ENCODE data around the gene PKN2. TPM values are rescaled to one million over a fixed set of nuclear protein-coding genes. Genes with fewer than 3 reads are reported as not detected.
"Not testable (repeated sequence)": the region's sequence is repeated elsewhere in the genome, so short reads cannot be mapped to it uniquely, and the experiment has no call there.

The PKN2 gene
- total and polyA plus RNA-seq, 10 donors: 10.2 to 63.9 (median 45.3) TPM

- H3K27ac ChIP-seq: no peak overlapping the region
- intact Hi-C loops (cut with DNase I; ENCODE audit: low total_unique reads): no loop called here
- no peaks in the 10 kb centered on the region for H3K27me3 ChIP-seq (replicated peaks in 1 of 7)
- no peaks in the 10 kb centered on the region for H3K4me1 ChIP-seq
- TF ChIP-seq CTCF (IDR thresholded peaks at IDR 0.05 in 8 of 11, conservative IDR thresholded peaks at IDR 0.05 in 3 of 11) (no peak), POLR2A (IDR thresholded peaks at IDR 0.05) (no peak), POLR2AphosphoS5 (IDR thresholded peaks at IDR 0.05) (no peak)
- H3K9me3 ChIP-seq: no peaks in the 10 kb centered on the region
- no peak for DNase-seq
- H3K4me3 ChIP-seq: no peak overlapping the region
- peaks cover 0 to 100% (median 47%) of the 10 kb centered on the region in 6 donors for H3K36me3 ChIP-seq
These were observed 128.3 kb downstream of the PKN2 start for GRCh38 chr1:88812366-88812765.

- H3K9me3 ChIP-seq: no peaks in the 10 kb centered on the region
- intact Hi-C loops (cut with DNase I; ENCODE audit: low total_unique reads): no loop called here
- H3K27me3 ChIP-seq (replicated peaks in 1 of 7): no peaks in the 10 kb centered on the region
- no peak overlapping the region for H3K4me3 ChIP-seq
- H3K4me1 ChIP-seq: no peaks in the 10 kb centered on the region
- no peak overlapping the region for H3K27ac ChIP-seq
- H3K36me3 ChIP-seq: peaks cover 0 to 99% (median 42%) of the 10 kb centered on the region in 6 donors
- DNase-seq: no peak
- 84 to 97% (median 92%) methylated on average over 1 of the region's 1 CpG for WGBS, 5 donors
- TF ChIP-seq POLR2A (IDR thresholded peaks at IDR 0.05) (no peak), CTCF (IDR thresholded peaks at IDR 0.05 in 8 of 11, conservative IDR thresholded peaks at IDR 0.05 in 3 of 11) (no peak), POLR2AphosphoS5 (IDR thresholded peaks at IDR 0.05) (no peak)
These were observed 129.4 kb downstream of the PKN2 start for GRCh38 chr1:88813471-88813870.

GRCh38 chr1:88819642-88820041 is 135.6 kb downstream of the PKN2 start:
- H3K4me1 ChIP-seq; H3K9me3 ChIP-seq; H3K4me3 ChIP-seq; DNase-seq; intact Hi-C loops (cut with DNase I; ENCODE audit: low total_unique reads); H3K27me3 ChIP-seq (replicated peaks in 1 of 7); H3K27ac ChIP-seq: not testable (repeated sequence)
- WGBS, 5 donors: 94 to 99% (median 95%) methylated on average over 3 of the region's 3 CpGs
- peaks cover 0 to 87% (median 34%) of the 10 kb centered on the region in 6 donors for H3K36me3 ChIP-seq

DNA sequence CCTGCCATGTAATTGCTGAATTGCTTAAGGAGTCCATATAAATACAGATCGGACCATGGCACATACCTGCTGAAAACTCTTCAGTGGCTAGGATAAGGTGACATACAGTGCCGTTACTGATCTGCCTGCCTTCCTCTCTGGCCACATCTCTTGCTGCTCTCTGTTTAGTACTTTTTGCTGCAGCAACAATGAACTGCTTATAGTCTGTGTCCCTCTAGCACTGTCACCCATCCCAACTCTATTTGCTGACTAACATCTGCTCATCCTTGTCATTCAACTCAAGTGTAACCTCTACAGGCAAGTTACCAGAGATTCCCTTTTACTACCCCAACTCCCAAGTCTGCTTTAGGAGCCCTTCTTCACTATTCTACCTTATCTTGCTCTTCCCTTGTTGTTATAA is 141.6 kb downstream of the PKN2 start:
- Histone ChIP-seq H3K27ac (no peak overlapping the region), H3K27me3 (replicated peaks in 1 of 7) (no peaks in the 10 kb centered on the region), H3K4me3 (no peak overlapping the region), H3K4me1 (no peaks in the 10 kb centered on the region), H3K36me3 (peaks cover 0 to 97% (median 31%) of the 10 kb centered on the region in 6 donors), H3K9me3 (no peaks in the 10 kb centered on the region)
- intact Hi-C loops (cut with DNase I; ENCODE audit: low total_unique reads): no loop called here
- no peak for TF ChIP-seq POLR2A (IDR thresholded peaks at IDR 0.05)
- TF ChIP-seq POLR2AphosphoS5 (IDR thresholded peaks at IDR 0.05): no peak
- TF ChIP-seq CTCF (IDR thresholded peaks at IDR 0.05 in 8 of 11, conservative IDR thresholded peaks at IDR 0.05 in 3 of 11): no peak
- 91 to 100% (median 96%) methylated on average over 2 of the region's 2 CpGs for WGBS, 5 donors
- no peak for DNase-seq

GRCh38 chr1:88847643-88848042 is 163.6 kb downstream of the PKN2 start:
- H3K27me3 ChIP-seq (replicated peaks in 1 of 7): no peaks in the 10 kb centered on the region
- H3K36me3 ChIP-seq: peaks cover 0 to 36% (median 16%) of the 10 kb centered on the region in 6 donors
- intact Hi-C loops (cut with DNase I; ENCODE audit: low total_unique reads): no loop called here
- no peak overlapping the region for H3K27ac ChIP-seq
- no peak overlapping the region for H3K4me3 ChIP-seq
- H3K4me1 ChIP-seq: no peaks in the 10 kb centered on the region
- no peaks in the 10 kb centered on the region for H3K9me3 ChIP-seq
- no peak for TF ChIP-seq POLR2AphosphoS5 (IDR thresholded peaks at IDR 0.05)
- TF ChIP-seq CTCF (IDR thresholded peaks at IDR 0.05 in 8 of 11, conservative IDR thresholded peaks at IDR 0.05 in 3 of 11): no peak
- no peak for TF ChIP-seq POLR2A (IDR thresholded peaks at IDR 0.05)
- no peak for DNase-seq
- WGBS, 5 donors: 20 to 46% (median 44%) methylated on average over 1 of the region's 1 CpG
